ENCODE measurements around the gene CARHSP1.
"Not testable (repeated sequence)": the region's sequence is repeated elsewhere in the genome, so short reads cannot be mapped to it uniquely, and the experiment has no call there.

Gene CARHSP1

DNA sequence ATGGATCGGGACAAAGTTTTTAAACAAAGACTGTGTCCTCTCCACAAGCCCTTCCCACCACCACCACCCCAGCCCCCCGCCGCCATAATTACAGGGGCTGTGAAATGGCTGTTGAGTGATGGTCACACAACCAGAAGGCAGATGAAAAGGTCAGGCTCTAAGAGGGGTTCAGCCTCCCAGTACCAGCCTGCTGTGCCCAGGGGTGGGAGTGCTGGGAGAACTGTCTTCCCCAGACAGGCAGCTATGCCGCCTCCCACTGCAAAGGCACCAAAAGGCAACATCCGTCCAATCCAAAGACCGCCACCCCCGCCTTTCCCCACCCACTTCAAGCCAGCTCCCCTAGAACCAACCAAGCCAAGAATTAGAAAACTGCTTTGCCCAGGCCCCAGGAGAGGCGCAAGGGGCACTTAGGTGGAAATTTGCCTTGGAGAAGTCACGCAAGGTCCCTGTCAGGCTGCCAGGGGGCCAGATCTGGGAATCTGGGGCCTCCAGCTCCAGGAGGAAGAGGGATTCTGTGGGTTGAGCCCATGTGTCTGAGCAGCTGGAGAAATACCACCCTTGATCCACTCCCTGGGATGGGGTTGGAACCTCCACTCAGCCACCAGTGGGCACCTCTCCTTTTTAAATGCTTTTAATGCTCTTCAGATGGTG, 14.4 kb downstream of the CARHSP1 start:
- no peak for DNase-seq (ENCODE audit: low read depth)

DNA sequence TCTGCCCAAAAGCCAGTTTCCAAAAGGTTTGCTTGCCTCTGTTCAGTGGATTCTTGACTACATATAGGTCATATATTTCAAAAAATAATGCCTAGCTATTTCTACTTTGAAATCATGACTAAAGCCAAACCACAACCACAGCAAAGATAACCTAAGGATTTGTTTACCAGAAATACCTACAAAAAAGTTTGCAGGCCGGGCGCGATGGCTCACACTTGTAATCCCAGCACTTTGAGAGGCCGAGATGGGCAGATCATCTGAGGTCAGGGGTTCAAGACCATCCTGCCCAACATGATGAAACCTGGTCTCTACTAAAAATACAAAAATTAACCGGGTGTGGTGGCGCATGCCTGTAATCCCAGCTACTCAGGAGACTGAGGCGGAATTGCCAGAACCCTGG, 15.2 kb downstream of the CARHSP1 start:
- DNase-seq (ENCODE audit: low read depth), result no peak

DNA sequence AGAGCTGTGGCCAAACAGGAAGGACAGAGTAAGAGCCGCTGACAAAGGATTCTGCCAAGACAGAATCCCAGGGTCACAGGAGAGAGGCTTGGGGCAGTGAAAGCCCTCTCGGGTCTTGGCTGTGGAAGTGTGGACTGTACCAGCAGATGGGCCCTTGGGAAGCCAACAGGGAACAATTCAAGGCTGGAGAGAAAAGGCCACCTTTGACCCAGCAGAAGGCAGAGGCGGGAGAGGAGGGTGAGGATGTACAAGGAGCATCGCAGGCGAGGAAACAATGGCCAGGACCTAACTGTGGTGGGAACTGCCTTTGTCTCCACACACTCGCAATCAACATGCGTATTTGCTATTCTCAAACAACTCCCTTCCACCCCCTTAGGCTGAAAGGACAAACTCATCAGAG, 15.7 kb downstream of the CARHSP1 start:
- DNase-seq (ENCODE audit: low read depth), result no peak

DNA sequence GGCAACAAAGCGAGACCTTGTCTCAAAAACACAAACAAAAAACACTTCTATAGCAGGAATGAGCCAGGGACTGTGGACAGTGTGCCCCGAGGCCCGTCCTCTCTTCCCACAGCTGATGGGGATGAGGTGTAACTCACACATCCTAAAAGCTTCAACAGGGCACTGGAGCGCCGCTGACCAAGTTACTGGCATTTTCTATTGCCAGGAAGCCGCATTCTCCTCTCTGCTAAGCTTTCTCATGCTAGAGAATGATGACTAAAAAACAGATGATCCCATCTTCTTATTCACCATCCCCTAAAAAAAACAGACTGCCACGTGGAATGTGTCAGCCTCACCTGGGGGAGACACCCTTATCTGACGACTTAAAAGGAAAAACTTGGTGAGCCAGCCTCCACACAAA, 16.3 kb downstream of the CARHSP1 start:
- no peak for DNase-seq (ENCODE audit: low read depth)

DNA sequence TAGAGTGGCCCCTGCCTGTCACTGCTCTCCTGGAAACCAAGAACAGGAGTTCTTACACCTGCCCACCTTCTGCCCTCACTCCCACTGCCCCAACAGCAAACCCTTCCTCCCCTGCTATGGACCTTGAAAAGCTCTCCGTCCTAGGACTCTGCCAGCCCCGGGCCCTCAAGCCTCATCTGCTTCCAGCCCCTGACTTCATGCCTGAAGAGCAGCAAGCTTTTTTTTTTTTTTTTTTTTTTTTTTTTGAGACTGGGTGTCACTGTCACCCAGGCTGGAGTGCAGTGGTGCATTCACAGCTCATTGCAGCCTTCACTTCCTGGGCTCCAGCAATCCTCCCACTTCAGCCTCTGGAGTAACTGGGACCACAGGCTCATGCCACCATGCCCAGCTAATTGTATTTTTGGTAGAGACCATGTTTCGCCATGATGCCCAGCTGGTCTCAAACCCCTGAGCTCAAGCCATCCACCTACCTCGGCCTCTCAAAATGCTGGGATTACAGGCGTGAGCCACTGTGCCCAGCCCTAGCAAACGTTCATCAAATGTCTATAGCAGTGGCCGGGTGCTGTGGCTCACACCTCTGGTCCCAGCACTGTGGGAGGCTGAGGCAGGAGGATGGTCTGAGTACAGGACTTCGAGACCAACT, 16.9 kb downstream of the CARHSP1 start:
- no peak for DNase-seq (ENCODE audit: low read depth)

DNA sequence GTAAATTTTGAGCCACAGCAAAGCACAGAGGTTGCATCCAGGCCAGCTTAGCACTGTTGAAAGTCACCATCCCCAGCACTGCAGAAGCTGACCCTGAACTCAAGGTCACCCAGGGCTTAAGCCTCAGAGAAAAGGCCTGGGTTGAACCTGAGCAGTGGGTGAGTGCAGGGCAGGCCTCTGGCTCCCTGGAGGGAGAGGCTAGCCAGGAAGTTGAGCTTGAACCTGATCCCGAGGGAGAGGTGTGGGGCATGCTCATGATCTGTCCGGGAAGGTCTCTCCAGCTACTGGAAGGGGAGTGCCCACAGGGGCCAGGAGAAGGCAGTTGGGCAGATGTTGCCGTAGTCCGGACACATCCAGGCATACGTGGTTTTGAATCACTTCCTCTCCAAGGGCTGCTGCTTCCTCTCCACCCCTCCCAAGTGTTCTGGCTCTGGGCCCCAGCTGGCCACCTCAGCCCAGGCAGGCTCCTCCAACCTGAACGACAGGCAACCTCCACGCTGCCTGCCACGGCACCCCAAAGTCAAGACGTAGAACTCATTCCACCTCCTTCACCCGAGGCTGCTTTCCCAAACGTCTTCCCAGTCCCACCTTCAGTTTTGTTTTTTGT, 18.4 kb downstream of the CARHSP1 start:
- no peak for DNase-seq (ENCODE audit: low read depth)

DNA sequence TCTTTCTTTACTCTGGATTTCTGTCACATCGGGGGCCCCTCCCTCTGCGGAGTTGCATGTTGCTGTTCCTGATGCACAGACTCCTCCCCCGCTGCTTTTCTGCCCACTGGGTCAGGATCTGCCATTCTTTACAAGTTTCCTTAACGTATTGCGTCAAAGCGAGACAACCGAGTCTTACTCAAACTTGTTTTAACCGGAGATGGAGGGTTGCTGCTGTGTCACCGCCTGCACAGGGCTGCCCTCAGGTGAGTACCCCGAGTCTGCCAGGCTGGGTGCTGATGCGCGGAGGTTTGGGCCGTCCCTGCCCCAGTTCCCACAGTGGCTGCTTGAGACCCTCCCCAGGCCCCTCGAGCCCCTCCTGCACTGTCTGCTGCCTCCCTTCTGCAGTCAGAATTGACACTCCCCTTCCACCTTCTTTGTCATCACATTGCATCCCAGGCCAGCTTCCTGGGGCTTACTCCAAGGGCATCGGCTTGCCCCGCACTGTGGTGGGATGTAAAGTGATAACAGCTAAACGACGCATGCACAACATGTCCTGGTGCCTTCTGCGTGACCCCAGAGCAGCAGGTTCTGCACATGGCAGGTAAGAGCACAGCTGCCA, 19.3 kb downstream of the CARHSP1 start:
- DNase-seq (ENCODE audit: low read depth), result no peak

DNA sequence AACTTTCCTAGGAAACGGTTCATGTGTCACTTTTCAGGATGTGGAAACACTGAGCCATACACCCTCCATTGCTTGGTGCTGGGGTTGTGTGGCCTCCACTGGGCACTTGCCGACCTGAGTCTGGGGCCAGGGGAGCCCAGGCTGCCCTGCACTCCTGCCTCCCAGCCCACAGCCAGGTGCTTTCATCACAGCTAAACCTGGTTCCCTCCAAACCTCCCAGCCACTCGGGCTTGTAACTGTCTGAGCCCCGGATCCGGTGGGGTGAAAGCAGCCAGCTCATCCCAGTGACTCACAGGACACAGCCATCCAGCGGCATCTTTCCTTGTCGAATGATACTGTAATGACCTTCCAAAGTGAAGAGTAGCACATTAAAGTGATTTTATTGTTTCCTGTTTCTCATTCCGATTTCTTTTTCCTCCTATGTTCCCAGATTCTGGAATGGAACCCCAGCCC, 19.8 kb downstream of the CARHSP1 start:
- DNase-seq (ENCODE audit: low read depth), result no peak

DNA sequence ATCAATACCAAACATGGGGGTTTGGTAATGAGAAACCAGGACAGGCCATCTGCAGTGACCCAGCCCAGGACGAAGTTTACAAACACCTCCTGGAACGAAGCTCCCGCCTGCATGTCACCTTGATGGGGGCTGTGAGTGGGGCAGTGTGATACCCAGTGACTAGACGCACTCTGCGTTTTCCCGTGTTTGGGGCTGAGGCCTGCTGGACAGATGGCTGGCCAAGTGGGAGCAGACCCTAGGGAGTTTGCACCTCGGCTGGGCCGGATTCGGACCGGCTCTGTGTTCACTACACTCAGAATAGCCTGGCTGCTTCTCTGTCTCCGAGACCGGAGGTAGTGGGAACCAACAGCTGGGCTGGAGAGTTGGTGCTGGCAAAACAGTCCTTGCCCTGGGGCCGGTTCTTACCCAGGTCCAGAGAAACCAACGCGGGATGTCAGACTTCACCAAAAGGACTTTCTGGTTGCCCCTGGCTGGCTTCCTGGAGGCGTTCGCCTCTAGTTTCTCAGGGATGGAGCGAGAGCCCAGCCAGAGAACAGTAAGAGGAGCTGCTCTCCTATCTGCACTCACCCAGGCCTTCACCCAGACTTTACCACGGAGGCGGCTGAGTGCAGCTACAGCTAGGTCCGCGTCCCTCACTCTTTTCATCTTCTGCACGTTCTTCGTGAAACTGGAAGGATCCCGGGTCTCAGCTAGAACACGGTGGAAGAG, 20.4 kb downstream of the CARHSP1 start:
- DNase-seq (ENCODE audit: low read depth), result no peak

DNA sequence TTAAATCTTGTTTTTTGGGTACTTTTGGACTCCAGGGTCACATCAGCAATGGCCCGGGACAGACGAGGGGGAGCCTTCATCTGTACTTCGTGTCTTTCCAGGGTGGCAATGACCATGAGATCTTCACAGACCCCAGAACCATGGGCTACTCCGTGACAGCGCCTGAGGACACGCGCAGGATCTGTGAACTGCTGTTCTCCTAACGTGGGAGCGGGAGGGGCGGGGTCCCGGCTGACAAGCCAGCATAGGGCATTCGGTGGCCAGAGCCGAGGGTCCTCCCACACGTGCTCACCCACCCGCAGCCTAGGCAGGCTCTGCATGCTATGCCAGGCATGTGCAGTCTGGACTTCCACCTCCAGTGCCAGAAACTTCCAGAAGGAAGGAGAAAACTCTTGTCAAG, 21.2 kb downstream of the CARHSP1 start:
- DNase-seq (ENCODE audit: low read depth), result no peak

DNA sequence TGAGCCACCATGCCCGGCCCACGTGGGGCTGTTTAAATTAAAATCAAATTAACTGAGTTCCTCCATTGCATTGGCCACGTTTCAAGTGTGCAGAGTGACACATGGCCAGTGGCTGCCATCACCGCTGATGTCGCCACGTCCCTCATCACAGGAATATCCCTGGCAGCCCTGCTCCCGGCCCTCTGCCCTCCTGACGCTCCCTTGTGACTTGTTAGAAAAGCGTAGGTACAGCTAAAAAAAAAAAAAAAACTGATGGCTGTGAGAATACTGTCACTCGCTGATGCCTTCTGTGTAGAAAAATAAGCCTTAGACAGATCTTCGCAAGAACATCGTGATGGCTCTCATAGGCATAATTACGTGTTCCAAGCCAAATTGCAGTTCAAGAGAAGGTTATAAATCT, 21.7 kb downstream of the CARHSP1 start:
- no peak for DNase-seq (ENCODE audit: low read depth)

DNA sequence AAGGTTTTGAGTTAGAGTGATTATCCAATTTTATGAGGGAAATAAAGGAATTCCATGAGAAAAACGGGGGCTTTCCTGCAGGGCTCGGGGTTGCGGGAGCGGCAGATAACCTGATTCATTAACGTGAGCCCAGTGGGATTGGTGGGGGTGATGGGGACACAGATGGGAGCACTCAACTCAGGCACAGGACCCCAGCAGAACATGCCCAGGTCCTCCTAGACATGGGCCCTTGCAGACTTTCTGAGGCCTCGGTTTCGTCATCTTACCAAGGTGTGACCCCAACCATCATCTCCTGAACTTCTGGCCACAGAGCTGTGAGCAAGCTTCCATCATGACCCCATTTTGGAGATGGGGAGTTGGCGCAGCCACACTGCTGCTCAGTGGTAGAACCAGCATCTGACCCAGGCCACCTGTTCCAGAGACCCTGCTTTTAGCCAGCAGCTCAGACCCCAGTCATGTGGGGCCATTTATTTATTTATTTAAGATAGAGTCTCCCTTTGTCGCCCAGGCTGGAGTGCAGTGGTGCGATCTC, 22.3 kb downstream of the CARHSP1 start:
- no peak for DNase-seq (ENCODE audit: low read depth)

DNA sequence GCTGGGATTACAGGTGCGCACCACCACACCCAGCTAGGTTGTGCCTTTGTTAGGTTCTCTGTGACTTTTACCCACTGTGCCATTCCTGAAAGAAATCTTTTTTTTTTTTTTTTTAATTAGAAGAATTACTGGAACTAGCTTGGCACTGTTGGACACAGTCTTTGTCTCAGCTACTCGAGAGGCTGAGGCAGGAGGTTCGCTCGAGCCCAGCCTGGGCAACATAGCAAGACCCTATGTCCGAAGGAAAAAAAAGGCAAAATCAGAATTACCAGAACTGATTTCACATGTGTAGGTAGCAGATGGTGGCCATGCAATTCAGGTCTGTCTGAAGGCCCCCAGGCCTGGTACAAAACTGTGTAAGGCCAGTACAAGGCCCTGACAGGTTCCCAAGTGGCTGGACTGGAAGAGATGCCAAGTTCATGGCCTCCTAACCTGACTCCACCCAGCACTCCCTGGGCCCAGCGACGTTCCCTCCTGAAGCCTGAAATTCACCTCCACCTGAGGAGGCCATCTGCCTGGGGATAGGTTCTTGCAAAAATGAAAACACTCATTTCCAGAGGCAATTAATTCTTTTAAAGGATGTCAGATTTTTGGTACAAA, 23.0 kb downstream of the CARHSP1 start:
- no peak for DNase-seq (ENCODE audit: low read depth)

DNA sequence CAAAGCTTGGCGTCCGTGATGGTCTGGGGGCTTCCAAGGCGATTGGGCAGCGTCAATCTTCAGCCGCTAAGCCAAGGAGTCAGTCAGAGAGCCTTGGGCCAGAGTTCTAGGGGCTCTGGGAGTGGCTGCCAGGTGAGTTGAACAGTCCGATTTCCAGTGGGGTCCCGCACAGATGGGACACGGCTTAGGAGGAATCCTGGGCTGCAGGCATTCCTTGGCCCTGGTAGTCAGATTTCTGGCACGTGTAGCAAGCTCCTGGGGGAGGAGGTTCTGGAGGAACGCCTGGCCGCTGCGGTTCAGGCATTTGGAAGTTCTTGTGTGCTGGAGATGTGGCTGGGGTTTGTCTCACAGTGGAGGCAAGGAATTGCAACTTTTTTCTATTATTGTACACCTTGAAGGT, 25.5 kb downstream of the CARHSP1 start:
- DNase-seq (ENCODE audit: low read depth), result not testable (repeated sequence)

DNA sequence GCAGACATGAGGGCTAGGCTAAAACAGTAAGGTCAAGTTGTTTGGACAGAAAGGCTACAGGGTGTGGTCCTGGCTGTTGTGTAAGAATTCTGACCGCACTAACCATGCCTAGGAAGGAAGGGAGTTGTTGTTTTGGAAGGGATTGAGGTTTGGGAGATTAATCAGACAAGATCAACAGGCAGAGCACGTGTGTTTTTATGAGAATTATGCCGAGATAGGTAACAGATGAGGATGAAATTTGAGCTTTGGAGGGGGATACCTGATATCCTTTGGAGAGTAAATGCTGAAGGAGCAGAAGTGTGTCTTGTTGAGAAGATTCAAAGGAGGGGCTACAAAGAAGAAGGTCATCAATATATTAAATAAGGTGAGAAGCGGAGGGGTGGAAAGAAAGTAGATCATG, 26.8 kb downstream of the CARHSP1 start:
- not testable (repeated sequence) for DNase-seq (ENCODE audit: low read depth)

DNA sequence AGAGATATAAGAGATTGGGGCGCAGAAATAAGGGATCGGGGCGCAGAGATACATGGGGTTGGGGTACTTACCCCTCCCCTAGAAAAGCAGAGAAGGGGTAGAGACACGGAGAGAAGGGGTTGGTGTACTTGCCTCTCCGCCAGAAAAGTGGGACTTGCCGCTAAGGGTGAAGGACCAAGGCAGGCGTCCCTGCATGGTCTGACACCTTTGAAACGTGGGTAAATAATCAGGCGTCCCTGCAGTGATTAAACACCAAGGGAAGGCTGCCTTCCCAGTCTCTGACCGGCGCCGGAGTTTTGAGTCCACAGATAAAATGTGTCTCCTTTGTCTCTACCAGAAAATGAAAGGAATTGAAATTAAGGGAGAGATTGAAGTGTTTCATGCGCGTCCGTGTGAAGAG, 31.2 kb downstream of the CARHSP1 start:
- not testable (repeated sequence) for DNase-seq (ENCODE audit: low read depth)

DNA sequence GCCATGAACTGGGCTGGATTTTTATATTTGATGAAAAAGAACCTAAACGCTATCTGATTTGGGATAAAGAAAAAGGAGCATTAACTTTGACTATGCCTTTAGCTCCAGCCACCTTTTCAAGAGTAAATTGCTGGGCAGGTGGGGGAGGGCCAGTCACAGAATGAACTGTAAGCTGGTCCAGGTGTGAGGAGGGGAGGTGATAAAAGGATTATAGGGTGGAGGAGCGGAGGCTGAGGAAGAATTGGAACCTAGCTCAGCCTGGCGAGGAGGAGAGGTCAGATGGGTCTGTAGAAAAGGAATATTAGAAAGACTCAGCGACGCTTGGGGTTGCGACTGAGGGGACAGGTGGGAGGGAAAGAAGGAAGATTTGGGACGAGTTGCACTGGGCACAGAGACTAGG, 32.0 kb downstream of the CARHSP1 start:
- DNase-seq (ENCODE audit: low read depth), result not testable (repeated sequence)

DNA sequence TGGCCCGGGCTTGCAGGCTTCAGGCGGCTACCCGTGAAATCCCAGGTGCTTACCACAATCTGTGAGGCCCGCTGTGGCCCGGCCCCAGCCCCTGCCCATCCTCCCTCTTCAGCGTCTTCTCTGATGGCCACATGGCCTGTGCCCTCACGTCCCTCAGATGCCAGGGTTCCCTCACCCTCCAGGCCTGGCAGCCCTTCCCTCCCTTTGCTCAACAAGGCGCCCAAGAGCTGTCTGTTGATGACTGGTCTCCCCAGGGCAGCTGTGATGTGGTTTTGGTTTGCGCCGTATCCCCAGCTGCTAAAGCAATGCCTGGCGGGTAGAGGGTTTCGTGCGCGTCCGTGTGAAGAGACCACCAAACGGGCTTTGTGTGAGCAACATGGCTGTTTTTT, 36.1 kb downstream of the CARHSP1 start:
- DNase-seq (ENCODE audit: low read depth), result no peak

DNA sequence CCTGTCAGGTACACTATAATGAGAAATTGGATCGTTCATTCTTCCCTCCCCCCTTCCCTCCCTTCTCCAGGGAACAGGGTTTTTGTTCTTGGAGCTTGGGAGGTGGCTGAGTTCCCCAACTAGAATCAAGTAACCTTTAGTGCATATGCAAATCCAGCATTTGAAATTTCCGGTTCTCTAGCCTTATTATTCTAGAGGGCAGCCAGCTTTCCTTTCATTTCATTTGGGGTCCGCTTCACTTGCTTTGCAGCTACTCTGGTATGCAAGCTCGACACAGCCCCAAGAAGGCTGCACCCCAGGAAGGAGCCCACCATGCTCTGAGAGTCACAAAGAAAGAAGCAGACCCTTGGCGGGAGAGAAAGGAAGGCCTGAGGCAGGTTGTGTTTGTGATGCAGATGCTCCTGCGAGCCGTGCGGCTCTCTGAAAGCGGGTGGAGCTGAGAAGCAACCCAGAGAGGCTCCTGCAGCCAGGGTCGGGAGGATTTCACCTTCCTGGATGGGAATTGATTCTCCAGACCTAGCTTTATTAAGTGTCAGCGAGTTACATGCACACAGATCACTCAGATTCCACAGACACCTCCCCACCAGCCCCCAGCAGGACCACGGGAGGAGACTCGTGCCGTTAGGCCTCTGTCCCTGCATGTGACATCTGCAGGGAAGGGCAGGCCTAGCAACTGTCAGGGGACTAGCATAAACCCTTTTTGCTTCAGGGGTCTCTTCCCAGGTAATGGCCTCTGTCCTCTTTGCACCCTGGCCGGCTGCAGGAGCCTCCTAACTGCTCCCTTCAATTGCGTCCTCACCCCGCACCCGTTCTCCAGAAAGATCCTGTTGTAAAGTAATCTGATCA, 36.7 kb downstream of the CARHSP1 start:
- DNase-seq (ENCODE audit: low read depth), result no peak

DNA sequence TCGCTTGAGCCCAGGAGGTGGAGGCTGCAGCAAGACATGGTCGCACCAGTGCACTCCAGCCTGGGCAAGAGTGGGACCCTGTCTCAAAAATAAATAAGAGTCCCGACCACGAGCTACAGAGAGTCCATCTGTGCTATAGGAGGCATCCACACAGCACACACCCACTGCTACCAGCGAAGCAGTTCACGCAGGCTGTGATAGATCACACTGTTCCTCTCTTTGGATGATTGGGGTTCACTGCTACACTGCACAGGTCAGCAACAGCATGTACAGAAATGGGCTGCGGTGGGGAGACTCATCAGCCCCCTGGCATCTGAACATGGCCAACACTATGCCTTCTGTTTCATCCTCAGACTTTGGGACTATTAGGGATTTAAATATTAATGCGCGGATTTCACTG, 37.4 kb downstream of the CARHSP1 start:
- no peak for DNase-seq (ENCODE audit: low read depth)
